Retina (tissue), 1 donor: Measurements from ENCODE around the gene RCAN2.

Source experiments
- DNase-seq: peaks from one replicate; pipeline ENCODE4 v3.0.0-alpha.2; 2016

Gene RCAN2

DNA sequence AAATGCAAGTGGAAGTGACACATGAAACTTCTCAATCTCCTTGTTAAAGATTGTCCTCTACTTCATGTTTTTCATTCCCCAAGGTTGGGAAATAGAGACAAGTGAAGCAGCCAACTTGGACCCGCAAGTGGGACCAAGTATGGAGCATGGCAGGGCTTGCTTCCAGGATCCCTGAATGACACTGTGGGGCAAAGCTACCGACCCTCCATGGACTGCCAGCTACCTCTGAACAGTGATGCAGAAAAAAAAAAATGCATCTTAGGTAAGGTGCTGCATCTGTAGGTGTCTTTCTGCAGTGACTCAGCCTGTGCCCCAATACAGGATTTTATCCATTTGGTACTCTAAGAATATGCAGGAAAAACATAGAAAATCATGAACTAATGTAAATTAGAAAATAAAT, 201.4 kb downstream of the RCAN2 start:
- DNase-seq, result no peak

DNA sequence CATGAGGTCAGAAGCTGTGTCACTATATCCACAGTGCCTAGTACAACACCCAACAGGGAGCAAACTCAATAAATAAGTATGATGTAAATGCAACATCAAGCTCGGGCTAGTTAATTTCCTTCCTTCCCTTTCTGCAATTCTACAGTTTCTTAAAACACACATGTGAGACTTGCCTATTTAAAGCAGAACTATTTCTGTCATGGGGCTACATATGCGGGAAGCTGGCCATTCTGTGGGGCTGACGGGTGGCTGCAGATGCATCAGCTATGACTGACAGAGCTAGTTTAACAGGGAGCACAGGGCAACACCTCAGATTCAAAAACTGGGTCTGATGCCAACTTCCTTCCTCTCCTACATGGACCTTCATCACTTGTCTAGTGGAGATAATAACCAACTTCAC, 202.4 kb downstream of the RCAN2 start:
- DNase-seq, result no peak

GRCh38 chr6:46287681-46288080, 203.6 kb downstream of the RCAN2 start:
- no peak for DNase-seq

- DNase-seq, result no peak
These were observed 204.2 kb downstream of the RCAN2 start for GRCh38 chr6:46287043-46287442.

GRCh38 chr6:46284475-46284874, 206.8 kb downstream of the RCAN2 start:
- no peak for DNase-seq

- no peak for DNase-seq
These were observed 210.1 kb downstream of the RCAN2 start for GRCh38 chr6:46281110-46281509.

- DNase-seq, result no peak
These were observed 211.4 kb downstream of the RCAN2 start for GRCh38 chr6:46279874-46280273.

DNA sequence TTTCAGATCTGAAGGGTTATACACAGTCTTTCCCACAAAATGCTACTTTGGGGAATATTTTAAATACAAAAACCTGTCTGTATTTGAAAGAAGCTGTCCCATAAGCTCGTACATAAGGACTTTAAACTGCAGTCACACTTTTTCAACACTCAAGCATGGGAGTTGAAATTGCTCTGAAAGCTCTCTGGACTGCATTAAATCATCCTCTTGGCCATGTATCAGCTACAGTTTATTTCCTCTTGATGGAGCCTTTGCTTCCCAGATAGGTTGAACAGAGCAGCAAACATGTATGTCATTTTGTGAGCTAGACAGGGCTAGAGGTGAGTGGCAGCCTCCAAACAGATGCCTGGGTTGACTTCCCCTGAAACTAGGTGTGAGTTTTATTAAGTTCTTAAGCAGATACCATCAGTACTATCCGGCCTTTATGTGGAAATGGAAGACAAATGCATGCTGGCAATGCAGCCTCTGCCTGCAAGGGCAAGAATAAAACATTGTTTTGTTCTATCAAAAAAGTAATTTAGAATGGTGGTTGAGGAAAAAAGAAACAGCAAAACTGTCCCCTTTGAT, 214.6 kb downstream of the RCAN2 start:
- DNase-seq, result no peak

DNA sequence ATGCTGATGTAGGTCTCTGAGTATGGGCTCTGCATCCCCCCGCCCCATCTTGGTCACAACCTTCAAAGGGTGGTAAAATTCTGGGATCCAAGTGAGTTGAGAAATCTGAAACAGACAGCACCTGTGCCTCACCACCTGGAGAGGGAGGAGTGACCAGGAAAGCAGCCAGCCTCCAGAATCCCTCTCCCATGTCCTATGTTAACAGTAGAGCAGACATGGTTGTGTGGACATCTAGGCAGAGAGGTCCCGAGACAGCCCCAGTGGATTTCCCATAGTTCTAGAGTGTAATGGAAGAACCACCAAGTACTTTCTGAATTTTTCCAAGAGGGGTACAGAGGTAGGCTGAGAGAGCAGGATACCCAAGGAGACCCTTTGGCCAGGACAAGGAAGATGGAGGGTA, 216.7 kb downstream of the RCAN2 start:
- no peak for DNase-seq

DNA sequence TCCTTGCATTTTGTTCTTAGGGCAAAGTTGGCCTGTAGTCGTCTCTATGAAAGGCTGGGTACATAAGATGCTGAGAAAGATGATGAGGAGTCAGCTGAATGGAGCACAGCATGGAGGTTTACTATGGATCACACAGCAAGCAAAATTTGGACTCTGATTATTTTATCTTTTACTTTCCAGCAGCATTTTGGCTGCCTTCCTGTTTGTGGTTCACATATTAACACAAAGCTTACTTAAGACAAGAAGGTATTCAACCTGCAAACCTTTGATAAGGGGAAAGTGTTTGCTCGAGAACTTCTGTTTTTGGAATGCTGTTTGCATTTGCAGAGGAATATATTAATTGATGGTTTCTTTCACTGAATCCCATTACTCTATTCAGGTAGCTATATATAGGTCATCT, 217.3 kb downstream of the RCAN2 start:
- no peak for DNase-seq

DNA sequence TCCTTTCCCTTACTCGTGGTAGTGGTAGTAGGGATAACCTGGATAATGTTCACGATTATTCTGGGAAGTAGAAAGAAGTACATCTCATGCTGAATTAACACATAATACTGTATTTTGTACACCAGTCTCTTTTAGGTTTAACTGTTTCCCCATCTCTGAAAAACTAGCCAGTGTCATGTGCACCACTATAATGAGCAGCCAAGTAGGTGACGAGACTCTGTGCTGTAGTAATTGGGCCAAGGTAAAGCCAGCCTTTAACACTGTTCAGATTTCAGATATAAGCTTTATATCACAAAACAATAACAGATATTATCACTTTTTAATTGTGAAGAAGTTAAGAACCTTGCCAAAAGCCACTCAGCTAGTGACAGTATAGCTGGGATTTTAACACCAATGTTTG, 219.5 kb downstream of the RCAN2 start:
- no peak for DNase-seq

DNA sequence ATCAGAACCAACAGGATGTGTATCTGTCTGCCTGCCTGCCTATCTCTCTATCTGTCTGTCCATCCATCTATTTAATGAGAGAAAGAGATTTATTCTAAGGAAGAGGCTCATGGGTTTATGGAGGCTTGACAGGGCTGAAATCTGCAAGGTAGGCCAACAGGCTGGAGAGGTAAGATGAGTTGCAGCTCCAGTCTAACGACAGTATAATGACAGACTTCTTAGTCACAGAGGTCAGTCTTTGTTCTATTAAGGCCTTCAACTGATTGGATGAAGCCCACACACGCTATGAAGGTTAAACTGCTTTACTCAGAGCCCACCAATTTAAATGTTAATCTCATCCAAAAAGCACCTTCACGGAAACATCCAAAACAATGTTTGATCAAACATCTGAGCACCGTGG, 220.1 kb downstream of the RCAN2 start:
- DNase-seq, result no peak

GRCh38 chr6:46270336-46270735, 220.9 kb downstream of the RCAN2 start:
- no peak for DNase-seq

DNA sequence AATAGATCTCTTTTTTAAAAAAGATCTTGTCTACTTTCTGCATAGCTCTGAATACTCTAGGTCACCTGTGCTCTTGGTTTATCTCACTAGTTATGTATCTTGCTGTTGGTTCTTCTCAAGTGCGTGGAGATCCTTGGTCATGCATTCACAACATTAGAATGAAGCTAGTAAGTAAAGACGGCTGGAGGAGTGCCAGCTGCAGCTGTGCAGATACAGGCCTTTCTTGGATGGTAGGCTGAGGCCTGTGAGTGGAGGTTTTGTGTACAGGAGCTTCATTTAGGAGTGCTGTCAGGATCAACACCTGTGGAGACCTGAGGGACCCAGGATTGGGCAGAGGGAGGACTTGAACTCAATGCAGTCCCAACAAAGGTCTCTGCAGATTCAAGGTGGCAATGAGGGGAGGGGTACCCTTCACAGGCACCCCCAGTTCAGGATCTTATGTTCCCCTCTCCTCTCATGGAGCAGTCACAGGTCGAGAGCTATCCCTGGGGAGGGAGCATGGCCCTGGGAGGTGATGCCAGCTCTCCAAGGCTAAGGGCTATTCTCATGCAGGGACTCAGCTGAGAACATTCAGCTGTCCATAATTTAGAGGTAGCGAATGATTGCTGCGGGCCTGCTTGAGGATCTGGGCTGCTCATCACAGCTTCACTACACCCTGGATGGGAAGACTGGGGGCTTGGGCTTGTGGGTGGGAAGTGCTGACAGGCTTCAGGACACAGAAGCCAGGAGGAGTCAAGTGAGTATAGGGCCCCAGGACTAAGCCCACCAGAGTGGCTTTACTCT, 221.6 kb downstream of the RCAN2 start:
- no peak for DNase-seq

DNA sequence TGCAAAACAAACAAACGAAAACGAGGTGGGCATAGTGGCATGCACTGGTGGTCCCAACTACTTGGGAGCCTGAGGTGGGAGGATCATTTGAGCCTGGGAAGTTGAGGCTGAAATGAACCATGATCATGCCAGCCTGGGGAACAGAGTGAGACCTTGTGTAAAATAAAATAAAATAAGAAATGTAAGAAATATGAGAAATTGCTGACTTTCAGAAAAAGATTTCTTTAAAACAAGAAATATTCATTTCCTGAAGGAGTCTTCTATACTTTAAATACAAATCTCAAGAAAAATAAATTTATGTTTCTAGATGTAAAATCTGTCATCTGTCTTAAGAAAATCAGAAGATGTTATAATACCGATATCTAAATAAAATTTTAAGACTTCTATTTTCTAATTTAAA, 223.7 kb downstream of the RCAN2 start:
- DNase-seq, result no peak

- no peak for DNase-seq
These were observed 225.9 kb downstream of the RCAN2 start for GRCh38 chr6:46265373-46265772.

GRCh38 chr6:46263707-46264086, 227.6 kb downstream of the RCAN2 start:
- DNase-seq, result no peak

- DNase-seq, result no peak
These were observed 228.1 kb downstream of the RCAN2 start for GRCh38 chr6:46262928-46263706.

- no peak for DNase-seq
These were observed 233.0 kb downstream of the RCAN2 start for GRCh38 chr6:46258249-46258648.

- no peak for DNase-seq
These were observed 235.7 kb downstream of the RCAN2 start for GRCh38 chr6:46255528-46255927.

DNA sequence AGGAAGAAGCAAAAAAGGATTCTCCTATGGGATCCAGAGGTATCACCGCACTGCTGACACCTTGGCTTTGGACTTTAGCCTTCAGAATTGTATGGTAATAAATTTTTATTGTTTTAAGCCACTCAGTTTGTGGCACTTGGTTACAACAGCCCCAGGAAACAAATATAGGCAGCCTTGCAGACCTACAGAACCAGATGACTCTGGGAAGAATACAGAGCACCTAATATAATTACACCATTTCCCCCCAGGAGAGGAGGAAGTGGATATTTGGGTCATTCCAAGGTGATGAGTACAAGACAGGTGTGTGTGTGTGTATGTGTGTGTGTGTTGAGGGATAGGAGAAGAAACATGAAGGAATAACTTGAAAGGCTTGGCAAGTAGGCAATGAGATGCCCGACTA, 236.3 kb downstream of the RCAN2 start:
- no peak for DNase-seq

DNA sequence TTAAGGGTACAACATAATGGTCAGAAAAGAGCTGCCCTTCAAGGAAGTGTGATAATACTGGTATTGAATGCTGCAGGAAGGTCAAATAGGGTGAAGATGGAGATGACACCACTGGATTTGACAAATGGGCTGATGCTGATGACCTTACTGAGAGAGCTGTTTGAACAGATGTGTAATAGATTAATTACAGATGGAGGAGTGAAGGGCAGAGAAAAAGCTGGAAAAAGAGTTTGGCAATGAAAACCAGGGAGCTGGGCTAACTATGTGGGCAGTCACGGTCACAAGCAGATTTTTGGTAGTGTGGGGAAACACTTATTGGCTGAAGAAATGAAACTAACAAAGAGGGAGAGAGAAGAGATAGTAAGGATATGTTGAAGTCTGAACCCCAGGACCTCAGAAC, 236.9 kb downstream of the RCAN2 start:
- no peak for DNase-seq

- no peak for DNase-seq
These were observed 239.5 kb downstream of the RCAN2 start for GRCh38 chr6:46251583-46252339.
